OCI-LY3 (cell line): ENCODE measurements around the gene RACGAP1.

Experiments
- H2AFZ ChIP-seq: fragments of 200-600, 300-600 bp; shearing (Covaris generic); 2 replicates; pipeline ENCODE4 v1.6.0; 2014; ENCODE audit warnings: antibody characterized with exemption, low read depth, low read length
- H3K27ac ChIP-seq: fragments of 200-600, 300-600 bp; sonication (generic); 2 replicates; pipeline ENCODE4 v1.5.1; 2014; ENCODE audit warnings: mild to moderate bottlenecking, low read length, moderate library complexity, mixed read lengths
- H3K27me3 ChIP-seq: fragments of 200-600, 300-600 bp; sonication (generic); 2 replicates; pipeline ENCODE4 v1.6.1; 2014; ENCODE audit warnings: low read depth, low read length, mixed read lengths
- H3K36me3 ChIP-seq: fragments of 200-600, 300-600 bp; sonication (generic); replicated peaks from 2 replicates; pipeline ENCODE3; 2014; ENCODE audit warnings: low read depth, low read length, mixed read lengths
- H3K4me1 ChIP-seq: fragments of 300-600, 200-600 bp; sonication (generic); 2 replicates; pipeline ENCODE4 v1.6.1; 2014; ENCODE audit warnings: low read length, mixed read lengths
- H3K4me2 ChIP-seq: fragments of 200-600, 300-600 bp; sonication (generic); 2 replicates; pipeline ENCODE4 v1.6.1; 2014; ENCODE audit warnings: low read length, mixed read lengths
- H3K4me3 ChIP-seq: fragments of 300-600, 200-600 bp; sonication (generic); 2 replicates; pipeline ENCODE4 v1.5.1; 2014; ENCODE audit warnings: antibody characterized with exemption, mild to moderate bottlenecking, low read length, moderate library complexity
- H3K79me2 ChIP-seq: fragments of 300-600, 200-600 bp; shearing (Covaris generic); 2 replicates; pipeline ENCODE4 v1.6.1; 2014; ENCODE audit warnings: mild to moderate bottlenecking, low read length, mixed read lengths
- H3K9ac ChIP-seq: fragments of 300-600, 200-600 bp; shearing (Covaris generic); 2 replicates; pipeline ENCODE4 v1.6.0; 2014; ENCODE audit warnings: mild to moderate bottlenecking, low read length, moderate library complexity
- H3K9me3 ChIP-seq: fragments of 200-600, 300-600 bp; shearing (Covaris generic); 2 replicates; pipeline ENCODE4 v1.6.1; 2014; ENCODE audit warnings: low read length, mixed read lengths; ENCODE audit not compliant: insufficient read depth
- H4K20me1 ChIP-seq: fragments of 200-600, 300-600 bp; sonication (generic); 2 replicates; pipeline ENCODE4 v1.6.1; 2016; ENCODE audit warnings: low read length, mixed read lengths; ENCODE audit not compliant: insufficient read depth
- CTCF ChIP-seq: fragments of 200-600, 300-600 bp; sonication (generic); IDR thresholded peaks from 2 replicates; pipeline ENCODE4 v1.5.1; 2014; ENCODE audit warnings: antibody characterized with exemption, low read length, low read depth
- EZH2phosphoT487 ChIP-seq: fragments of 200-600 bp; shearing (Covaris generic); IDR thresholded peaks from 2 replicates; pipeline ENCODE4 v1.6.1; 2018; ENCODE audit warnings: antibody characterized with exemption, mixed run types, low read depth

RACGAP1 gene

GRCh38 chr12:50026691-50027090 is 1.4 kb upstream of the RACGAP1 start:
- H3K4me3 ChIP-seq = no peak overlapping the region
- peaks cover 10% of the 10 kb centered on the region for H3K36me3 ChIP-seq
- H3K4me1 ChIP-seq = peaks cover 8% of the 10 kb centered on the region
- no peak overlapping the region for H3K27ac ChIP-seq
- no peaks in the 10 kb centered on the region for H3K9me3 ChIP-seq
- no peak overlapping the region for H3K9ac ChIP-seq
- H3K27me3 ChIP-seq = no peaks in the 10 kb centered on the region
- no peak overlapping the region for H3K4me2 ChIP-seq
- TF ChIP-seq CTCF (no peak), EZH2phosphoT487 (no peak)
- no peak overlapping the region for H2AFZ ChIP-seq
- peaks cover 12% of the 10 kb centered on the region for H4K20me1 ChIP-seq
- peaks cover 36% of the 10 kb centered on the region for H3K79me2 ChIP-seq

DNA sequence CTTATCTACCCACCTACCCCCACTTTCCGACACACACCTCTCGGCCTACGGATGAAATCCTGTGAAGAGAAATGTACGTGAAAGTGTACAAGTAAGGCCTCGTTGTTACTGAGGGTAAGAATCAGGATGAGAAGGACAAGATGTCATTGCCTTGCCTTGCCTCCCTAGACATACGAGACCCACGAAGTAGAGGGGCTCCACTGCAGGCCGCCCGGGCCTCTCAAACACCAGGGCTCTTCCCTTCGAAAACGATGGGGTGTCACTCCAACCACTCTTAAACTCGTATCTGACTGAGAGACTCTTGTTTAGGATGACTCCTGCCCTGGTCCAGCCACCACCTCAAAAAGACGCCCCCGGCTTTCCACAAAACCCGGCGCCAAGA is 498 bp downstream of the RACGAP1 start:
- Histone ChIP-seq H3K36me3 (peaks cover 18% of the 10 kb centered on the region), H4K20me1 (peaks cover 26% of the 10 kb centered on the region), H3K79me2 (peaks cover 55% of the 10 kb centered on the region), H3K9me3 (no peaks in the 10 kb centered on the region), H3K9ac (peak overlapping the region; percentile 89), H3K27me3 (no peaks in the 10 kb centered on the region), H3K4me2 (peak overlapping the region; percentile 90), H3K4me3 (peak overlapping the region; percentile 88), H3K4me1 (peaks cover 8% of the 10 kb centered on the region), H2AFZ (no peak overlapping the region), H3K27ac (peak overlapping the region; percentile 47)
- TF ChIP-seq CTCF (no peak), EZH2phosphoT487 (no peak)

DNA sequence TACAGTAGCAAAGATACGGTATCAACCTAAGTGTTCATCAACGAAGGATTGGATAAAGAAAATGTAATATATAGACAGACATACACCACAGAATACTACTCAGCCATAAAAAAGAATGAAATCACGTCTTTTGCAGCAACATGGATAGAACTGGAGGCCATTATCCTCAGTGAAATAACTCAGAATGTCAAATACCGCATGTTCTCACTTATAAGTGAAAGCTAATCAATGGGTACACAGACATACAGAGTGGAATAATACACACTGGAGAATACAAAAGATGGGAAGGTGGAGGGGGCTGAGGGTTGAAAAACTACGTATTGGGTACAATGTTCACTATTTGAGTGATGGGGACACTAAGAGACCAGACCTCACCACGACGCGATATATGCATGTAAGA is 1.1 kb downstream of the RACGAP1 start:
- peaks cover 8% of the 10 kb centered on the region for H3K4me1 ChIP-seq
- H3K4me3 ChIP-seq = peak overlapping the region; percentile 88
- H3K36me3 ChIP-seq = peaks cover 18% of the 10 kb centered on the region
- peak overlapping the region; percentile 89 for H3K9ac ChIP-seq
- H2AFZ ChIP-seq = no peak overlapping the region
- H3K27ac ChIP-seq = no peak overlapping the region
- peaks cover 28% of the 10 kb centered on the region for H4K20me1 ChIP-seq
- TF ChIP-seq CTCF = no peak
- no peak for TF ChIP-seq EZH2phosphoT487
- peak overlapping the region; percentile 90 for H3K4me2 ChIP-seq
- H3K27me3 ChIP-seq = no peaks in the 10 kb centered on the region
- H3K79me2 ChIP-seq = peaks cover 60% of the 10 kb centered on the region
- no peaks in the 10 kb centered on the region for H3K9me3 ChIP-seq

GRCh38 chr12:50022903-50023302 is 2.4 kb downstream of the RACGAP1 start:
- no peak for TF ChIP-seq EZH2phosphoT487
- no peak for TF ChIP-seq CTCF
- Histone ChIP-seq H3K4me1 (peaks cover 8% of the 10 kb centered on the region), H3K36me3 (peaks cover 21% of the 10 kb centered on the region), H3K27me3 (no peaks in the 10 kb centered on the region), H3K79me2 (peaks cover 74% of the 10 kb centered on the region), H3K27ac (no peak overlapping the region), H3K9me3 (no peaks in the 10 kb centered on the region), H2AFZ (no peak overlapping the region), H3K9ac (no peak overlapping the region), H4K20me1 (peaks cover 37% of the 10 kb centered on the region), H3K4me3 (no peak overlapping the region), H3K4me2 (no peak overlapping the region)
